GM19395 (cell line): ENCODE measurements around the gene SMIM29.

ENCODE experiments used
- ATAC-seq: cut with Tn5 transposase; IDR thresholded peaks from one replicate; pipeline ENCODE4 v1.9.1; 2021; ENCODE audit warnings: mild to moderate bottlenecking, moderate library complexity; ENCODE audit not compliant: unreplicated experiment

SMIM29 gene

GRCh38 chr6:34227761-34228421, 20.9 kb downstream of the SMIM29 start:
- no peak for ATAC-seq

DNA sequence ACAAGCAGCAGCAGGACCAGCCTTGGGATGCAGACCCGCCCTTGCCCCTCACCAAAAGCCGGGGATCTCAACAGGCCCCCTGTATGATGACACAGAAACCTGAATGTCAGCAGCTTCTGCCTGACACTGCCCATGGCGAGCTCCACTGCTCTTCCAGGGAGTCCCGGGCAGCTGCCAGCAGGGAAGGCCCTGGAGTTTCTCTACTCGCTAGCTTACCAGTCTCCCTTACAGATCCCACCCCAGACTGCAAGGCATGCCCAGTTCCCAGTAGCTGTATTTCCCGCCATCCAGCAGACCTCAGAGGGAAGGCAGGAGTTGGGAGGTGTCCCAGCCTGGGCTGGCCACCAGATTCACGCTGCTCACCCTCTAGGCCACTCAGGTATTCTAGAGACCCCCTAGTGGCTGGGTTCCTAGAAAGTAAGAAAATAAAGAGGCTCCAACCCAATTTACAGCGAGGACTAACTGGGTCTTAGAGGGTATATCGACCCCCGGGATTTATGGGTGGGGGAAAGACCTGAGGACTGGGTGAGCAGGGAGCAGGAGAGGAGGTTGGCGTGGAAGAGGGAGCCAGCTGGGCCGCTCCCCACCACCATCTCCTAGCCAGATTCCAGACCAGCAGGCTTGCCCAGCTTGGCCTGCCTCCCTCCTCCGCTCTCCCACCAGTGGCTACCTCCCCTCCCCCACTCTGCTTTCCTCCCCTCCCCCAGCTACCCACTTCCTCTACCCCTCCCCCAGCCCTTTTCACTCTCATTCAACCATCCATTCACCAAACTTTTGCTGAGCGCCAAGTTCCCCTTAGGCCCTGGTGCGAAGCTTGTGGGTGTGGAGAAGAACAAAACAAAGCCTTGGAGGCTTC, 21.8 kb downstream of the SMIM29 start:
- no peak for ATAC-seq

DNA sequence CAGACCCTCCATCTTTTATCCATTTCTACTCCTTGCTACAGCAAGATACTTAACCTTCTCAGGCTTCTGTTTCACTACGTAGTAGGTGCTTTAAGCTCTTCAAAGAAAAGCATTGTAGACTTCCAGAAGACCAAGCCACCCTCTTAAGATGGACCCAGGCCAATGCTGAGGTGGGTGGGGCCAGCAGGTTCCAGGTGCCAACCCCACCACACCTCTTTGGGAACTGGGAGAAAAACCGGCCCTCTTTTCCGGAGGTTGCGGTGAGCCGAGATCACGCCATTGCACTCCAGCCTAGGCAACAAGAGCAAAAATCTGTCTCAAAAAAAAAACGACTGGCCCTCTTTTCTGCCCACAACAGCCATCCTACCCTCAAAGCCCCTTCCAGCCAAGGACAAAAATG, 22.7 kb downstream of the SMIM29 start:
- no peak for ATAC-seq

DNA sequence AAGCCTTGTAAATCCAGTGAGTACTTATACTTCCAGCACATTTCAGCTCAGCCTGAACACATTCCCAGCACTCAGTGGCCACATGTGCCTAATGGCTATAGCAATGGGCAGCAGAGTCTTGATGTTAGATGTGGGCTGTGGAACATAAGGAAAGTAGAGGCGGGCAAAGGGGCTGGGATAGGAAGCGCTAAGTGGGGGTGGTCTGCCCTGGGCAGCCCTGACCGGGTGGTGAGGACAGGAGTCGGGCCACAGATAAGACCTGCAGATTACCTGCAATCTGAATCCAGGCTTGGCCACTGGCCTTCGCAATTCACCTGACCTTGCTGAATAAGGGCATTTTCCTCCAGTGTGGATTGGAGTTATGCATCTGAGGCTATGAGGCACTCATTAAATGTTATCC, 23.3 kb downstream of the SMIM29 start:
- no peak for ATAC-seq

GRCh38 chr6:34223956-34224940, 24.6 kb downstream of the SMIM29 start:
- ATAC-seq: peak; percentile 89

DNA sequence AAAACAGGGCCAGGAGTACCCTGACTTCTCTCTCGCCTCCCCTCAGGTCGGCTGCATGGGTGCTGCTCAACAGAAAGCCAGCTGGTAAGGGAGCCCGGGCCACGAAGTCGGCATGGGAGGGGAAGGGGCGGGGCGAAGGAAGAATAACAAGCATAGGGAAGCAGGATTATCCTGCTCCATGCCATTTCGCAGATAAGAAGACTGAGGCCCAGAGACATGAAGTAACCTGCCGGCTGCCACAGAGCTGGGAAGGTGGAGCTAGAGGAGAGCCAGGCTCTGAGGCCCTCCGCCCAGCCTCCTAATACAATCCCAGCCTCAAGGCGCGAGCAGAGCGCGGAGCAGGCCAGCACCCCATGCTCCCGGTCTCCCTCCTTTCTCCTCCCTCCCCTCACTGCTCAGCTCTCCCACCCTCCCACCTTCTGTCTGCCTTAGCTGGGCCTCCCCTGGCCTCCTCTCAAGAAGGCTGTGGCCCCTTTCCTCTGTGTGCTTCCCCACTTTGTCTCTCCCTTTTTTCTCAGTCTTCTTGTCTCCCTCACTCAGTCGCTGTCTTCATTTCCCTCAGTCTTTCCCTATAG, 25.3 kb downstream of the SMIM29 start:
- peak; percentile 27 for ATAC-seq

DNA sequence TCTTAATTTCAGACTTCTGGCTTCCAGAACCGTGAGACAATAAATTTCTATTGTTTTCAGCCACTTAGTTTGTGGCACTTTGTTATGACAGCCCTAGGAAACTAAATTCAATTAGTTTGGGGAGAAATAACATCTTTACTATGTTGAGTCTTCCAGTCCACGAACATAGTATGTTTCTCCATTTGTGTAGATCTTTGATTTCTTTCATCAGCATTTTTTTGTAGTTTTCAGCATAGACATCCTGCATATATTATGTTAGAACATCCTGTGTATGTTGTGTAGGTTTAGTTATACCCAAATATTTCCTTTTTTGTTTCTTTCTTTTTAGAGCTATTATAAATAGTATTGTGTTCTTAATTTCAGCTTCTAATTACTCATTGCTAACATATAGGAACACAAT, 30.1 kb downstream of the SMIM29 start:
- no peak for ATAC-seq

GRCh38 chr6:34213772-34214171, 35.0 kb downstream of the SMIM29 start:
- no peak for ATAC-seq

- ATAC-seq: no peak
These were observed 40.9 kb downstream of the SMIM29 start for GRCh38 chr6:34207695-34208443.

DNA sequence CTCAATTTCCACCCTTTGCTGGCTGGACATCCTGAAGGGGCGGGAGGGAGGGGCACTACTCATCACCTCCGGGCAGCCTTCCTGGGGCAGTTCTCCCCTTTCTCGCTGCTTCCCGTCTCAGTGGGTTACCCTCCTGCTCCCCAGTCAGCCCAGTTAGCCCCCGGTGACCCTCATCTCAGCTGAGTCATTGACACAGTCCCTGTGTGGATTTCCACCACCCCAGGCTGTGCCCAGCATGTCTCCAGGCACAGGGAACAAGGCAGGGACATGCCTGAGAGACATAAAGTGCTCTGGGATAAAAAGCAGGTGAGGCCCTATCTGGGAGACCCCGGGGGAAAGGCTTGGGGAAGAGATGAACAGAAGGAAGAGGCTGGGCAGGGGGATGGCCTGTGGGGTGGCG, 42.1 kb downstream of the SMIM29 start:
- ATAC-seq: no peak

DNA sequence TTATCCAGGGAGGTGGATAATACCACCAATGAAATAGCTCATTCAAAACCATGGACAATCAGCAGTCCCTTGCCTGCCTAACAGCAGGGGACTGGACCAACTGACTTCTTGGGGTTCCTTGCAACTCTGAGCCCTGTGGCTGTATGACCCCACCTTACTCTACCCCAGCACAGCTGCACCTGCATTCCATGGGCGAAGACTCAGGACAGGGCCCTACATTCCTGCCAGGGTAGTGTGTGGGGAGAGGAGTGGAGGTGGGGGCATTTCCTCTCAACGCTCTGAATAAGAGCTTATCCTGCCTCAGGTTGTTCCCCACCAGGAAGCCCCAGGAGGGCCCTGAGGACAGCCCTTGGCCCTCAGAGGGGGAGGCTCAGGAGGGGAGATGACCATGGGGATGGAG, 42.9 kb downstream of the SMIM29 start:
- ATAC-seq: no peak

DNA sequence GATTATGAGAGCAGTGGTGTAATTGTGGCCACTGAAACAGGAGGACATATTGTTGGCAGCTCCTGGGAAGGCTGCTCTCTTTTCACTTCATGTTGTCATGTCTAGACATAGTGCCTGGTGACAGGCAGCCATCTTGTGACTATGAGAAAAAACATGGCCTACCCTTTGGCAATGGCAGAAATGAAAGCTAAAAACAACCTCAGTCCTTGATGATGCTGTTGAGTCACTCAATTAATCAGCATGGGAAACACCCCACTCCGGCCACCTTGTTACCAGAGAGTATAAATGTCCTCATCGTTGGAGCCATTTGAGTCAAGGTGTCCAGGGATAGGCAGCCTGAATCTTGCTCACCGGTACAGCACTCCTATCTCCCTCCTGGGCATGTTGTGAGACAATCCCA, 43.3 kb downstream of the SMIM29 start:
- no peak for ATAC-seq

- no peak for ATAC-seq
These were observed 44.1 kb downstream of the SMIM29 start for GRCh38 chr6:34204693-34205092.

DNA sequence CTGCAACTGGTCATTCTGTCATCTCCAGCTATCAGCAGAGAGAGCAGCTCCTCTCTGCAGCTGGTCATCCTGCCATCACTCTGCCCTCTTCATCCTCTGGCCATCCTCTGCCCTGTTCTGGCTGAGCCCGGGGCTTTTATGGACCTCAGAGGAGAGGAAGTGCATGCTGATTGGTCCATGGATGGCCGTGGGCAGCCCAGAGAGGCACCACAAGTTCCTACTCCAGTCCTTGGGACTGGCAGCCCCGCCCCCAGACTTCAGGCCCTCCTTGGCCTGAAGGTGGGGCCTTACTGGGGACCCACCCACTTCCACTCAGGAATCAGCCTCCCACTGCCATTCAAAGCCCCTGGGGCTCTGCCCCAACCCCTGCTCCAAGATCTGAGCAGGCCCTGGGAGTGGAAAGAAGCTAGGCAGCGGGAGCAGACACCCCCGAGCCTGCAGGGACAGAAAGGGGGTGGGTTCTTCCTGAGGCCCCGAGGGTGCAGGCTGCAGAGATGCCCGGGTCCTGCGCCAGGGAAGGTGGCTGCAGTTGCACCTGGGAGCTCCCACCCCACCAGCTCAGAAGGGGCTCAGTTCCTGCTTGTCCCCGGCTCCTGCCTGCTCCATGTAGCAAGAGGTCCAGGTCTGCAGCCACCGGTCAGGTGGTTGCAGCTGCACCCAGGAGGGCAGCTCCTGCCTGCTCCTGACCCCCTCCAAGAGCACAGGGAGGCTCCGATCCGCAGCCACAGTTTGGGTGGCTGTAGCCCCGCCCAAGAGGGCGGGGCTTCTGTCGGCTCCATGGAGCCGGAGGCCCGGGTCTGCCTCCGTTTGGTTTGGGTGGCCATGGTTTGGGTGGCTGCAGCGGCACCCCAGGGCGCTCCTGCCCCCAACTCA, 46.2 kb downstream of the SMIM29 start:
- no peak for ATAC-seq

DNA sequence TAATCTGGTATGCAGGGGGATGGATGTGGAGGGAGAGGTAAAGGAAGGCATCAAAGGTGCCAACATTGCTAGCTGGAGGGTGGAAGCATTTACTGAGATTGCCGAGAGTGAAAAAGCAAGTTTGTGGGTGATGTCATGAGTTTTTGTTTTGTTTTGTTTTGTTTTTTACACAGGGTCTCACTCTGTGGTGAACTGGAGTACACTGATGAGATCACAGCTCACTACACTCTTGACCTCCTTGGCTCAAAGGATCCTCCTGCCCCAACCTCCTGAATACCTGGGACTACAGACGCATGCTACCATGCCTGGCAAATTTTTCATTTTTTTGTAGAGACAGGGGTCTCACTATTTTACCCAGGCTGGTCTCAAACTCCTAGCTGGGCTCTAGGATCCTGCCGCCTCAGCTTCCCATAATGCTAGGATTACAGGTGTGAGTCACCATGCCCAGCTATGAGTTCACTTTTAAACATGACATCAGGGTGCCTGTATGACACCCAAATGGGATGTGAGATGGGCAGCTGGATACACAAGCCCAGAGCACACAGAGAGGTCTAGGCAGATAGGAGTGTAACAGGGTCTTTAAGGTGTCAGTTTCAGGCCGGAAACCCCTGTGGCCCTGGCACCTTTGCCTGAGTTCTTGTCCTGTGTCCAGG, 47.2 kb downstream of the SMIM29 start:
- no peak for ATAC-seq

DNA sequence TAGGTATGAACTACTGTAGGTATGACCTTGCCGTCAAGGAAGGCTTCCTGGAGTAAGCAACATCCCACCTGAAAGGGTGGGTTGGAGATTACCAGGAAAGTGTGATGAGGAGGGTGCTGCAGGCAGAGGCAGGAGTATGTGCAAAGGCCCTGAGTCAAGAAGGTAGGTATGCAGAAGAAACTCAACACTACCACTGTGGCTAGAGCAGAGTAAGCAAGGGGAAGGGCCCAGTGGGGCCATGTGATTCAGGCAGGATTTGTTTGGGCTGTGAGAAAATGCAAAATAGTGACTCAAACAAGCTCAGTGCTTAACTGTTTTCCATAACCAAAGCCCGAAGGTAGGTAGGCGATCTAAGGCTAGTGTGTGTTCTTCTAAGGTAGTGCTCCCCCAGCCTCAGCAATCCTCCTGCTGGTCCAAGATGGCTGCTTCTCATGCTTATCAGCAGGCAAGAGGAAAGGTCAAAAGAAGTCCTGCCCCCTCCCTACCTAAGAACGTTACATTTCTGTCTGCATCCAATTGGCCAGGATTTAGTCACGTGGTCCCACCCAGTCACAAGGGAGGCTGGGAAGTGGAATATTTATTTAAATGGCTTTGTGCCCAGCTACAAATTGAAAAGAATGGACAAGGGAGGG, 48.4 kb downstream of the SMIM29 start:
- ATAC-seq: no peak

DNA sequence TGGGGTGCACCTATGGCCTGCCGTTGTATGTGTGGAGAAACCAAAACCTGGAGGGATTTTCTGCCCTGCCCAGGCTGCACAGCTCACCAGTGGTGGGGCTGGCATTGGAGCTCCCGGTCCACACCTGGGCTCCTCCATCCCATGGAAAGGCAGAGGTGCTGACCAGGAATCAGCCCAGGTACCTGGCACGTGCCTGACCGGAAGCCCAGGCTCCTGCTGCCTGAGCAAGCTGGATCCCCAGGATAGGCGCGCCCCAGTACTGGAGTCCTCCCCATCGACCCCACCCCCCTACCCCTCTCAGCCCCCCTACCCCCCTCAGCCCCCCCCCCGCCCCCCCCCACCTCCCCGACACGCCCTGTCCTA, 52.0 kb downstream of the SMIM29 start:
- ATAC-seq: no peak
